Fibroblast of skin of abdomen (primary cell): Measurements from ENCODE around the gene USP15. TPM values are rescaled to one million over a fixed set of nuclear protein-coding genes. Genes with fewer than 3 reads are reported as not detected.

Source experiments
- DNase-seq: peaks from one replicate; pipeline ENCODE4 v3.0.0-alpha.2; 2013
- polyA plus RNA-seq, 2 experiments: library from polyadenylated mRNA; unstranded; fragments of 120-200 nt; gene quantifications; one replicate each; pipeline ENCODE4 v1.2.1, GENCODE V29; 2013; ENCODE audit not compliant: insufficient read length in 2 of 2

USP15 gene
- 26.8 TPM for polyA plus RNA-seq (2013, experiment 1 of 2; ENCODE audit: insufficient read length)
- polyA plus RNA-seq (2013, experiment 2 of 2; ENCODE audit: insufficient read length) = 27.1 TPM

DNA sequence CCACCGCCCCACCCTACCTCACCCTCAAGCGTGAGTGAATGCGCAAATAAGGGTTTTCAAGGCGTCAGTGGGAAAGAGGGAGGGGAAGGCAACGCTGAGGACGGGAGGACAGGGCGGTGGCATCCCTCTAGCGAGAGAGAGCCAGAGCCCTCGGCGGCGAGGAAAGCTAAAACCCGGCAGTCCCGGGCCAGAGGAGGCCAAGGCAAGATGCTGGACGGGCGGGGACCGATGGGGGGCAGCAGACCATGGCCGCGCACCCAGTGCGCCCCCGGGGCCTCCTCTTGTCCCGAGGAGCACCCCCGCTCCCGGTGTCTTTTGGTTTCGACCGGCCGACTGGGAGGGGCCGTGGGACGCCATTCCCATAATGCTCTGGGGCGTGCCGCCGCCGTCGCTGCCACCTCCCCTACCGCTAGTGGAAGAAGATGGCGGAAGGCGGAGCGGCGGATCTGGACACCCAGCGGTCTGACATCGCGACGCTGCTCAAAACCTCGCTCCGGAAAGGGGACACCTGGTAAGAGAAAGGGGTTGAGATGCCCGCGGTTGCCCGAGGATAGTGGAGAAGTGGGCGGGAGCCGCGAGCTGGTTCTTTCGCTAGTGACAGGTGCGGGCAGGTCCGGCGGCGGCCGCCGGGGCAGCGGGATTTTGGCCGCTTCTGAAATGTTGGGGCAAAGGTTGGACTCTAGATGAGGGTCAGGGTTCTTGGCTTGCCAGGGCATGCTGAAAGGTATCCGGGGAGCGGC lies at the start of gene USP15:
TSS of gene USP15 (plus strand) at position 412 of the 740 bp plus-strand sequence. CDS start at position 423, 11 bp downstream.
- peak; percentile 98 for DNase-seq

- DNase-seq = peak; percentile 24
Measured at GRCh38 chr12:62210422-62210821, 49.8 kb upstream of the USP15 start.

GRCh38 chr12:62211510-62211909 lies 48.7 kb upstream of the USP15 start:
- DNase-seq = no peak

GRCh38 chr12:62214846-62215245 lies 45.4 kb upstream of the USP15 start:
- DNase-seq = no peak

DNA sequence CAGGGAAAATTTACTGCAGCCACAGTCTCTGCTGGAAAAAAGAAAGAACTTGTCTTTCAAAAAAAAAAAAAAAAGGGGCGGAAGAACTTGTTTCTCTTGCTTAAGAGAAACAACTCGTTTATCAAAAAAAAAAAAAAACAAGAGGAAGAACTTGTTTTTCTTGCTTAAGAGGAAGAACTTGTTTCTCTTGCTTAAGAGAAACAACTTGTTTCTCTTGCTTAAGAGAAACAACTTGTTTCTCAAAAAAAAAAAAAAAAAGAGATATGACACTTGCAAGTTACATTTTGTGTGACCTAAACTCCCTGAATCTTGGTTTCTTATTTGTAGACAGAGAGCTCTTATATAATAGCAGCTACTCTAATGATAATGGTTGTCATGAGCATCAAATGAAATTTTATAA lies 44.7 kb upstream of the USP15 start:
- no peak for DNase-seq

GRCh38 chr12:62217466-62218194 lies 42.6 kb upstream of the USP15 start:
- no peak for DNase-seq

DNA sequence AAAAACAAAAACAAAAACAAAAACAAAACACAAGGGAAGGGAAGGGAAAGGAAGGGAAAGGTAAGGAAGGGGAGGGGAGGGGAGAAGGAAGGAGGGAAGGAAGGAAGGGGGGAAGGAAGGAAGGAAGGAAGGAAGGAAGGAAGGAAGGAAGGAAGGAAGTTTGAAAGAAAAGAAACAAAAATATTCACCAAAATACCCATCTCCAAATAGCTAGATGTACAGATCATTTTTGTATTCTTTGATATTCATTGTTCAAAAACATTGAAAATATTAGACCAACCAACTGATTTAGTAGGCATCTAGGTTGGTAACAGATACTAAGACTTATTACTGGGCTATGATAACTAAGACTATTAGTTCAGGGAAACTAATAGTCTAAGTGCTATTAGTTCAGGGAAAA lies 39.1 kb upstream of the USP15 start:
- no peak for DNase-seq

DNA sequence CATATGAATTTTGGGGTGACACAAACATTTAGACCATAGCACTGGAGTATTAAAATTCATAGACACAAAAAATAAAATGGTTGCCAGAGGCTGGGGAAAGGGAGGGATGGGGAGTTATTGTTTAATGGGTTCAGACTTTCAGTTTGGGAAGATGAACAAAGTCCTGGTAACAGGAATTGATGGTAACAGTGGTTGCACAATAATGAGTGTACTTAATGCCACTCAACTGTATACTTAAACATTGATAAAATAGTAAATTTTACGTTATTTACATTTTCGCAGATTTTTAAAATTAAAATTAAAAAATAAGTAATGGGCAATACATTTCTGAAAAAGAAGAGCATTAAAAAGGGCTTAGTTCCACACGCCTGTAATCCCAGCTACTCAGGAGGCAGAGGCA lies 35.6 kb upstream of the USP15 start:
- no peak for DNase-seq

DNA sequence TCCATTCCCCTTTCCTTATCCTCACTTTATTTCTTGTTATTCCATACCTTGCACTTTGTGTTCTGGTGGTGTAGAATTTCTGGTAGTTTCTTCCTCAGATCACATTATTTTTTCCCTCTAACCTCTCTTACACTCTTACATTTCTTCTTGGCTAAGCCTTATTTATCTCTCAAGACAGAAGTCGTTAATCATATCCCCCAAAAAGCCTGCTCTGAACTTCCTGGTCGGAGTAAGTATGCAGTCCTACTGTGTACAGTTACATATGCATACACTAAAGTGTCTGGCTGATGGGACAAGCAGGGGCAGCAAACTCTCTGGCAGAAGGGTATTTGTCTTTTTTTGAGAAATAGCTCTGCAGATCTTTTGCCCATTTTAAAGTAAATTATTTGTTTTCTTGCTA lies 33.1 kb upstream of the USP15 start:
- DNase-seq = no peak

- no peak for DNase-seq
Measured at GRCh38 chr12:62230652-62231051, 29.6 kb upstream of the USP15 start.

- DNase-seq = no peak
Measured at GRCh38 chr12:62232143-62232729, 28.0 kb upstream of the USP15 start.

GRCh38 chr12:62233805-62234204 lies 26.4 kb upstream of the USP15 start:
- DNase-seq = no peak

GRCh38 chr12:62239571-62239970 lies 20.6 kb upstream of the USP15 start:
- no peak for DNase-seq

GRCh38 chr12:62247281-62248045 lies 12.7 kb upstream of the USP15 start:
- no peak for DNase-seq

- peak; percentile 50 for DNase-seq
Measured at GRCh38 chr12:62248873-62249272, 11.3 kb upstream of the USP15 start.

GRCh38 chr12:62249419-62249818 lies 10.8 kb upstream of the USP15 start:
- no peak for DNase-seq

DNA sequence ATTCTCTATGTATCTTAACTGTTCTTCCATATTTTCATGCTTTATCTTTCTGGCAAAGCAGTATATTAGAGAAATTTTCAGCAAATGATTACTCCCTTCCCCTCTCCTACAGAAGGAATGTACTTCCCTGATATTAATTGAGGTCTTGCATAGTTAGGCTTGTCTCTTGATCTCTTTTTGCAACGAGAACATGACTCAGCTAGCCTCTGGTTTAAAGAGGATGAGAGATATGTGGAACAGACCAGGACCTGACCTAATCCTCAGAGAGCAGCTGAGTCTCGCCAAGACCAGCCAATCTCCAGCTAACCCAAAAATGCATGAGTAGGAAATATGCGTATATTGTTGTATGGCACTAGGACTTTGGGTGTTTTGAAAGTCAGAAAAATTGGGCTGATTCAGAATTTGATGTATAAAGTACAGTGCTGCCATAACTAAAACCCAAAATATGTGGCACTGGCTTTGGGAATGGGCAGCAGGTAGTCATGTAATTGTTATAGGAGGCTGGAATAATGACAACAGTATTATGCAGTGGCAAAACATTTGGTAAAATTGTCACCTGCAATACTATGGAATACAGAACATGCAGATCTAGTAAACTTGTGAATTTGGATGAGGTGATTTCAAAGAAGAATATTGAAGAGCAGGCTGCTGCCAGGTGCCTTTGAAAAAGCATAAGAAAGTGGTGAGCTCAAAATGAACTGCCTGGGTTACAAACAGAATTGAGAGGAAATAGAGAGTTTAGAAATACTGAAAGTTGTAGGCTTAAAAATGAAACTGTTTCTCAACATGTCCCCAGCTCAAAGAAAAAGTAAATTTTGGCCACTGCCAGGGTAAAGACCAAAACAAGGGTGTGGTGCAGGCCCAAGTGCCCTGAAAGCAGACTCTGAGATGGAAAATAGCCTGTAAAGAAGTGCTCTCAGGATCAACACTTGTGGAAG lies 9.3 kb upstream of the USP15 start:
- peak; percentile 53 for DNase-seq

DNA sequence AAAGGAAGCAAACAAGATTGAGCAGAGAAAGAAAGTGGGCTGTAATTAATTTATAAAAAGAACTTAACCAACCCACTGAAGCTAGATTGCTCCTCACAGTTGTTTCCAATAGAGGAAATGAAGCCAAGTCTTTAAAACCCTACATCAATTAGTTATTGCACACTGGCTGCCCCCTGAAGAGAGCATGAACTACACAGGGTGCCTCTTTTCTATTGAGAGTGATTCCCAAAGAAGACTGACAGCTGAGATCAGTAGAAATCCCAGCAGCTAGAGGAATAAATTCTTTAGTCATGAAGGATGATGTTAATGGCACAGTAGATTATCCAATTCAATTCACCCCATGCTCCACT lies 8.6 kb upstream of the USP15 start:
- no peak for DNase-seq

GRCh38 chr12:62252576-62252975 lies 7.6 kb upstream of the USP15 start:
- DNase-seq = no peak

- DNase-seq = no peak
Measured at GRCh38 chr12:62254967-62255366, 5.2 kb upstream of the USP15 start.

DNA sequence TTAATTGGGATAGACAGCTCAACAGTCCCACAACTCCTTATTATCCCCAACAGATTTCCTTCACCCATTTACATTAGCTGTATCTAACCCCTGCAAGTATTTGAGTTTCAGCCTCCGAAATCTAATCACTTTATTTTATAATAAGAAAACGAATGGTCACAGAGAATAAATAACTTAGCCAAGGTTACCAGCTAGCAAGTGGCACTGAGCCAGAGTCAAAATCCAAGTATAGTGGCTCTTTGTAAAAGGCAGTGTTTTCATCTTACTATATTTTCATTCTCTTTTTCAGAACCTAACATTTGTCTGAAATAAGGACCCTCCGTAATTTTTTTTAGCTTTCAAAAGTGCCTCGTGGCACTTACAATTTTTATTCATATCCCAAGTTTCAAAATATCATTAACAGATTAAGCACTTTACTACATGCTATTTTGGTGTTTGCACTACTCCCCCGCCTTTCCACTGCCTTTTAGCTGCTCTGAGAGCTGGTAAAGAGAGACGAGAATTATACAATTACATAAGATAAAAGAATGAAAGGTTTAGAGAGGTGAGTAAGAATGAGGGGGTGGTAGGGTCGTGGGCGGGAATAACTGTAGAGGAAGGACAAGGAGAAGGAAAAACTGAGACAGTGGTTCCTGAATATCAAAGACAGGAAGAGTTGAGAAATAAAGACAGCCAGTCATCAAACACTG lies 3.7 kb upstream of the USP15 start:
- no peak for DNase-seq
